ENCODE measurements around the gene ABLIM2.

The ABLIM2 gene

DNA sequence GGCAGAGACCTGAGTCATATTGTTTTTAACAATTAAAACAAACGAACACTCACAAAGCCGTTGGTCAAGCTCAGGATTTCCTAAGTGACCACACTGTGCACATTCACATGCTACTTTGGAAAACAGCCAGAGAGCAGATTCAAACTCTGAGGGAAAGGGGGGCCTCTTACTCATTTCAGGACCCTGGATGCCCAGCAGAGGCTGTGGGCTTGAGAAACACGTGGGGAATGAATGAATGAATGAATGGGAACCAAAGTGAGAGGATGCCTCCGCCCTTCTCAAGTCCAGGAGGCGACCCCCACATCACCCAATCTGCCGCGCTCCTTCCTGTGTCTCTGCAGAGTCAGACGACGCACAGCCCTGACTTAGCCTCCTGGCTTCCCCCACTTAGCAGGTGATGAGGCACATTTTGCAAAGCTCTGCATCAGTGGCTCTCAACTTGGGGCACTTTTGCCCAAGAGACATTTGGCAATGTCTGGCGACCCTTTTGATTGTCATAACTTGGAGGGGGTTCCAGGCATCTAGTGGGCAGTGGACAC, 76.0 kb downstream of the ABLIM2 start:
- no peak for DNase-seq

DNA sequence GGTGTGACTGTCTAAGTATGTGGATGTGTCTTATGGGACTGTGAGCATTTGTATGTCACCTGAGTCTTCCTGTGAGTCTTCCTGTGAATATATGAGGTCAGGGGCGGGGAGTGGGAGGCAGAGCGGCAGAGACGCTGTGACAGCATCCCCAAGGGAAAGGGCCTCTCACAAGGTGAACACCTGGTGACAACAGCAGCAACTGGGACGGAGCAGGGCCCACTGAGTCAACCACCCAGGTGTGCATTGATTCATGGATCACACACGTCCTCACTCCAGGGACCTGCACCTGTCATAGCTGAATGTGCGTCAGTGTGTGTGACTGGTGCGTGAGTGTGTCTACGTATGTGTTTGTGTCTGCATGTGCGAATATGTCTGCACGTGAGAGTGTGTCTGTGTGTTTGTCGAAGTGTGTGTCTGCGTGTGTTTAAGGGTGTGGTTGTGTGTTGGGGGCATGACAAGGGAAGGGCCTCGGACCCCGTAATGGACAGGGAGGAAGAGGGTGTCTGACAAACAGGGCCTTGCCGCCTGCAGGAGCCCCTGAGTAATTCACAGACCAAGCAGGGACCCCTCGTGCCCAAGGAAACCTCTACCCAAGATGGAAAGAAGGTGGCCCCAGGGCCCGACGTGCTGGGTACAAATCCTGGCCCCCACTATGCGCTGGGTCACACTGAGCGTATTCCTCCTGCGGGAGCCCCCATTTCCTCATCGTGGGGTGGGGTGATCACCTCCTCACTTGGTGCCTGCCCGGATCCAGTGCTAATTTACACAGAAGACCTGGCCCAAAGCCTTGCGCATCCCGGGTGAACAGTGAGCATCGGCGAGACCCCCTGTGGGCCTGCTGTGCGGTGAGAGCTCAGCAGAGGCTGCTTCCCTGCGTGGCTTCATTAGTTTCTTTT, 76.7 kb downstream of the ABLIM2 start:
- DNase-seq, result no peak

DNA sequence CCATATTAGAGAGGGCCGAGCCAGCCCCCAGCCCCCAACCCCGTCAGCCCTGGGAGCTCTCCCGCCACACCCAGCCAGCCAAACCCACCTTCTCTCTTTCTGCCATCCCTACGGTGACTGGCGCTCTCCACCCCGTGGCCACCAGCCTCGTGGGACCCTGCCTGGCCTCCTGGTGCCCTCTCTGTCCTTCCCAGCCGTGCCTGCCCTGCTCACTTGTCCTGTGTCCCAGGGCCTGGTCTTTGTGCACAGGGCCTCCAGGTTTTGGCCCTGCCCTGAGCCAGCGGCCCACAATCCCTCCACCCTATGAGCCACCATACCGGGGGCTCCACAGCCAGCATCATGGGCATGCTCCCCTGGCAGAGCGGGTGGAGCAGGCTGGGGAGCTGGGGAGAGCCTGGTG, 77.4 kb downstream of the ABLIM2 start:
- DNase-seq, result no peak

DNA sequence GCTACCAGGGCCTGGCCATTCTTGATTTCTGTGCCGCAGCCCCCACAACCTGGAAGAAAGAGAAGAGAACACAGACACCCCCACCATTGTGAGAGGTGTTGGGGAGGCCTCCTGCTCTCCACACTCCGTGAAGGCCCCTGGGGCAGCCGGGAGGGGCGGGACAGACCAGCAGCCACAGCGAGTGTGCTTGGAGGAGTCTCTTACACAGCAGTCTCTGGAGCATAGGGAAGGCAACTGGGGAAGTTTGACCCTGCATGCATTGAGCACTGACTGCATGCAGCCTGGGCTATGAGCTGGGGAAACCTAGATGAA, 77.9 kb downstream of the ABLIM2 start:
- DNase-seq, result no peak

DNA sequence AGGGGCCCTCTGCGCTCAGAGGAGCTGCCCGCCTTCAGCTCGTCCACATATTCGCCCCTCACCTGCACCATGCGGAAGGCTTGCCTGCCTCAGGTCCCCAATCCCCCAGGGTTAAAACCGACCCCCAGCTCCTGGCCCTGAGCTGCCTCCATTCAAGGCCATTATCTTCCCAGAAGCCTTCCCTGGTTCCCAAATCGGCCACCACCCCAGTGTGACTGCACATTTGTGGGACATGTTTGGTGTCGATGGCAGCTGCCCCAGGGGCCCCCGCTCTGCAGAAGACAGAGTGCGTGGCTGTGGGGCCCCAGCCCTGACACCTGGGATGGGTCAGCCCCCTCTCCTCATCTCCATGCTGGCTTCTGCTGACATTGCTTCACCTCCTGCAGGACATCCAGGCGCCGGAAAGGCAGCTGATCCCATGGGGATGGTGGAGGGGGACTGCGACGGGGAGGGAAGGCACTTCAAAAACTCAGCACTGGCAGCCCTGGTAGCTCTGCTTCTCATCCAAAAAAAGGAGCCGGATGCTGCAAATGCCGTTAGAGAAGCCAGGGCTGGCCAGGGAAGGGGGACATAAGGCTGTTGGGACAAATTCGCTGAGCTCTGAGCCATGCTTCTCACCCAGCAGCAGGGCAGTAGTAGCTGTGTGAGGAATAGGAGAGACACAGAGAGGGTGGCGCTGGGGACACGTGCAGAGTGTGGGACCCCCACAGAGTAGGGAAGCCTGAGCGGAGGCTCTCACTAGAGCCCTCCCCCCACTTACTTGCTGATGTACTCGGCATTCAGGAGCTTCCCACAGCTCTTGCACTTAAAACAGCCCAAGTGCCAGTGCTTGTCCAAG, 78.5 kb downstream of the ABLIM2 start:
- DNase-seq, result no peak

DNA sequence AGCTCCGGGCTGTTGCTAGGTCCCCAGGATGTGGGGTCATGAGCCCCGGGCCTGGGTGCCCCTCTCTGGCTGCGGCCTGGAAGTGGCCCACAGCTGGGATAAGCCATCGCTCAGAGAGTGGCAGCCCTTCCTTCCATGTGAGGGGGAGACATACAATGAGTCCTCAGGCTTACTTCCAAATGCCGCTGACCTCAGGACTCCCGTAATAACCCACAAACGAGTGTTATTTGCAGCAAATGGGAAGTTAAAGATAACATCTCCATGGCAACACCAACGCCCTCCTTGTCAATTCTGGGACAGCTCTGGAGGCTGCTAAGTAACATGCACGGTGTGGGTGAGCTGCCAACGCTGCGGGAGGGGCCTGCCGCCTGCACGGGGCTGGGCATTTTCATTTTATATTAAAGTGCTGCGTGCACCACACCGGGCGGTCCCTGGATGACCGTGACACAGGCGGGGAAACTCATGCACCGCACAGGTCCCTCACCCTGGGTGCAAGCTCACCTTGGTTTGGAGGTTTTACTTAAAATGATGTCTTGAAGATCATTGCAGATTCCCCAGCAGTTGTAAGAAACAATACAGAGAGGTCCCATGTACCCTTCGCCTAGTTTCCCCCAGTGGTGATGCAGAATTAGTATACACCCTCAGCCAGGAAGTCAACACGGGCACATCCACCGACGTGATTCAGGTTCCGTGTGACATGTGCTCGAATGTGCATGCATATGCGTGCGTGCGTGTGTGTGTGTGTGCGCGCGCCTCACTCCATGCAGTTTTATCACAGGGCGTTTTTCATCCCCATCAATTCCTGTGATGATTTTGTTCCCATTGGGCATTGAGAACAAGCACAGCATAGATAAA, 79.4 kb downstream of the ABLIM2 start:
- DNase-seq, result no peak

DNA sequence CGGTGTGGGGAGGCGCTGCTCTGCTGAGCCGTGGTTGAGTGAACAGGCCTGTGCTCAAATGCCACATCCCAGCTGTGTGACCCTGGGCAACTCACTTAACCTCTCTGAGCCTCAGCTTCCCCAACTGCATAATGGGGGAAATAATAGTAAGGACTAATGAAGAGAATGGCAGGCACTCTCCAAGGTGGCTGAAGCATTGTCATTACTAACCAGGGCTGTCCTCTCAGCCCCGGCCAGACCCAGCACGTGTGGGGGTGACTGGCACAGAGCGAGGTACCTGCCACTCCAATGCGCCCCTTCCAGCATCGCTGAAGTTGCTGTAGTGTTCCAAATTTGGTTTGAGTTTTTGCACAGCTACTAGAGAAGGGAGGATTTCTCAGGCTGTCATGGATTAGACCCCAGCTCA, 80.0 kb downstream of the ABLIM2 start:
- no peak for DNase-seq

DNA sequence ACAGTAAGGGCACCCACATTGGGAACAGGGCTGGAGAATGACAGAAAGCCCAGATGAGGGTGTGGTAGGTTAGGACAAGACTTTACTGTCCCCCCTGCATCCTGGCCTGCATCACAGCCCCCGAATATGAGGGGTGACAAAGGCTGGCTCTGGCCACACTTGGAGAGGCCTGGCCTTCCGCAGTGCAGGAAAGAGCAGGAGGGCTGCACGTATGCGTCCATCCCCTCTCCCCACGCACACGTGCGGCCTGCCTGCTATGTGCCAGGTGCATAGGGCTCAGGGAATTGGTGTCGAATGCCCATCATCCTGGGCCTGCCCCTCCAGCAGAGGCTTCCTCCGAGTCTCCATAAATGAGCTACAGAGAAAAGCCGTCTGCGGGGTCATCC, 80.5 kb downstream of the ABLIM2 start:
- no peak for DNase-seq

DNA sequence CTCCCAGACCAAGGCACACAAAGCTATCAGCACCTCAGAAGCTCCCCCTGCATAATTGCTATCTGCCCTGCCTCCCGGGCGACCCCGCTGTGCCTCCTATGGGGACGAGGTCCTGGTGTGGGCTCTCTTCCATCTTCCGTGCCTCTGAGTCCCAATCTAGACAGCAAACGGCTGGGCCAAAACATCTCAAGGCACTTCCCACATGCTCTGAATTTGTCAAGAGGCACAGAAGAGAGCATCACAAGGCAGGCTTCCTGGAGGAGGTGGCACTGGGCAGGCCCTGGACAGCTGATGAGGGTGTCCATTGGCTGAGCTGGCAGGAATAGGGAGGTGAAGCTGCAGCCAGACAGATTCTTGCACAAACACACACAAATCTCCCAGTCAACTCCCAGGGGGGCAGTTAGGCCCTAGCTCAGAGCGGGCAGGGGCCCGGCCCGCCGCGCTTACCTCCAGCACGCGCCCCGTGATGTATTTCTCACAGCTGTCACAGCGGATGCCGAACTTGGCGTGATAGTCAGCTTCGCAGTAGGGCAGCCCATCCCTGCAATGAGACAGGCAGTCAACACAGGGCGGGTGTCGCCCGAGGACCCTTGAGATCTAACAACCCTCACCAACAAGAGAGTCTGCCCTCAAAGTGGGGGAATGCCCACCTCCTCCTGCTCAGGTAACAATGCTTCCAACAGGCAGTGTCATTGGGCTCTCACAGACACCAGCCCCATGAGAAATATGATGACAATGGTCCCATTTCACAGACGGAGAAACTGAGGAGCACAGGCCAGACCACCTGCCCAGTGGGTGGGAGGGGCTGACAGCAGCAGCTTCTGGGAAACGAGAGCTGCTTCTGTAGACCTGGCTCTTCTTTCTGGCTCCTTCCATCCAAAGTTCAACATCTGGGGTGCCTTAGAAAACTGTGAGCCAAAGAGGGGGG, 81.2 kb downstream of the ABLIM2 start:
- no peak for DNase-seq

DNA sequence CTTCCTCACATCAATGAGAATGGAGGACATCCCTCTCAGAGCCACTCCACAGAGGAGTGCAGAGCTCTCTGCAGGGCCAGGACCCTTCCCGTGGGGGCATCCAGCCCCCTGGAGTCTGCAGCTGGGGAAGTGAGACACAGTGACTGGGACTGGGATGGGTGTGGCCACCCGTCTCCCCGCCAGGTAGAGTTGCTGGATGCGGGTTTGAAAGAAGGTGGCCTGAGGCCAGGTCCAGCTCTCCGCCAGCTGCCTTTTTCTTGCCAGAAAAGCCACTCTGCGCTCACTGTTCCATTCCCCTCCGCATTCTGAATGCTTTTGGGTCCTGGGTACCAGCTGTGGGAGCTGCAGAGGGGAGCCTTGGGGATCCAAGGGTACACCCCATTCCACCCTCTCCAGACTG, 82.6 kb downstream of the ABLIM2 start:
- no peak for DNase-seq

DNA sequence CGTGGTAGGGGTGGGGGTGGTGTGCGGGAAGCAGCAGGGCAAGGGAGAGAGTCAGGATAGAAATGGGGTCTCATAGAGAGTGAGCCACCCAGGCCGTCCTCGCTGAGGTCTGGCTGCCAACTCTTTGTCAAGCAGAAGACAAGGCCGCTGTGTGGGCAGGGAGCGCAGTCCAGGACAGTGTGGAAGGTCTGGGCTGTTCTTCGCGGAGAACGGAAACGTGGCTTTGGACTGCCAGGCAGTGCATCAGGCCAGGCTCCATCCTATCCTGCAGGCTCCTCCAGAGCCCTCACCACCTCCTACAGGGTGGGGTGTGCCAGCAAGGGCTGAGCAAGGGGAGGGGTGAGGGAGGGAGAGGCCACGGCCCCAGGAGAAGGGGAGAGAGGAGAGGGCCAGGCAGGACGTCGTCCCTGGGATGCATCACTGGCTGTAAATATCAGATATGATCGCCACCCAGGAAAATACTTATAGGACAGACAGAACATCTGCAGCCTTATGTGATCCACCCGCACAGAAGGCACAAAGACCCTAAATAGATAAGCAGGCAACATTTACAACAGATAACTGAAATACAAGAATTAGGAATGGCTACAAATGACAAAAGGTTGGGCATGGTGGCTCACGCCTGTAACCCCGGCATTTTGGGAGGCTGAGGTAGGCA, 85.3 kb downstream of the ABLIM2 start:
- no peak for DNase-seq

DNA sequence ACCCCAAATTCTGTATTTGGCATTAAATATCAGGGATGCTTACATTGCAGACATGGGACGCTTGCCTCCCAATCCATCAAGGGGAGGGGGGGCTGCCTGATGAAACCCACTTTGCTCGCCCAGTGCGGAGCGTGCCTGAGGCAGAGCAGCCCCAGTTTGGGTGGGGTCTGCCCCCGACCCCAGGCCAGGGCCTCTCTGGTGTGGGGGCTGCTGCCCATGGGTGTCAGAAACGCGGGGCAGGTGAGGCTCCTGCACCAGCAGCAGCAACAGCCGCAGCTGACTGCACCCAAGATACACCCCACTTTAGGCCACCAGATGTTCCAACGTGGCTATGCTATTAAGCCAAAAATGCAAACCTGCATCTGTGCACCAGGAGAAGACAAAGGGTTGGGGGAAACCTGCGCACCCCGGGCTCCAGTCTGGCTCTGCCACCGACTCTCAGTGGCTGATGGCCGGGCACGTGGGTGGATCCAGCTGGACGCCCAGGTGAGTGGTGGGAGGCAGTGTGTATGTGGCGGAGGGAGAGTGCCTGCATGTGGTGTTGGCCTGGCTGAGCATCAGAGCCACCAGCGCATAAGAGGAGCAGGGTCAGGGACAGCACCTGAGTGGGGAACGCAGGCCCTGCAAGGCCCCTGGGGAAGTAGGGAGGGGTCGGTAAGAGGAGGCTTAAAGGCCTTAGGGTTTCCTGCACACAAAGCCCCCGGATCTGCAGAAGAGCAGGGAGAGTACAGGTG, 86.2 kb downstream of the ABLIM2 start:
- no peak for DNase-seq

DNA sequence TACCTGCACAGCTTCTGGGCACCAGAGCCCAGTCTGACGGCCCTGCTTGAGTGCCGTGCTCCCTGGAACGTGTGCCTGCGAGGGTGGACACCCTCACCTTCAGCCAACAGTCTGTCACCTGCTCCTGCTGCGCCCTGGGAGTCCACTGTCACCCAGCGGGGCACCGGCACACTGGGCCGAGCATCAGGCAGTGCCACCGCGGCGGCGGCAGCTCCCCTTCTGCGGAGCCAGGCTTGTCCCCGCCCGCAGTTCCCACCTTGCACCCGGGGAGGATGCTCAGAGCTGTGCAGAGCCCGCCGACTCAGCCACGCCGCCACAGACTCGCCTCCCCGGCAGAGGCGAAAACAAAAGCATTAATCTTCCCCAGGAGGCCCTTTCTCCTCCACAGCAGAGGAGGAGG, 86.8 kb downstream of the ABLIM2 start:
- DNase-seq, result no peak

DNA sequence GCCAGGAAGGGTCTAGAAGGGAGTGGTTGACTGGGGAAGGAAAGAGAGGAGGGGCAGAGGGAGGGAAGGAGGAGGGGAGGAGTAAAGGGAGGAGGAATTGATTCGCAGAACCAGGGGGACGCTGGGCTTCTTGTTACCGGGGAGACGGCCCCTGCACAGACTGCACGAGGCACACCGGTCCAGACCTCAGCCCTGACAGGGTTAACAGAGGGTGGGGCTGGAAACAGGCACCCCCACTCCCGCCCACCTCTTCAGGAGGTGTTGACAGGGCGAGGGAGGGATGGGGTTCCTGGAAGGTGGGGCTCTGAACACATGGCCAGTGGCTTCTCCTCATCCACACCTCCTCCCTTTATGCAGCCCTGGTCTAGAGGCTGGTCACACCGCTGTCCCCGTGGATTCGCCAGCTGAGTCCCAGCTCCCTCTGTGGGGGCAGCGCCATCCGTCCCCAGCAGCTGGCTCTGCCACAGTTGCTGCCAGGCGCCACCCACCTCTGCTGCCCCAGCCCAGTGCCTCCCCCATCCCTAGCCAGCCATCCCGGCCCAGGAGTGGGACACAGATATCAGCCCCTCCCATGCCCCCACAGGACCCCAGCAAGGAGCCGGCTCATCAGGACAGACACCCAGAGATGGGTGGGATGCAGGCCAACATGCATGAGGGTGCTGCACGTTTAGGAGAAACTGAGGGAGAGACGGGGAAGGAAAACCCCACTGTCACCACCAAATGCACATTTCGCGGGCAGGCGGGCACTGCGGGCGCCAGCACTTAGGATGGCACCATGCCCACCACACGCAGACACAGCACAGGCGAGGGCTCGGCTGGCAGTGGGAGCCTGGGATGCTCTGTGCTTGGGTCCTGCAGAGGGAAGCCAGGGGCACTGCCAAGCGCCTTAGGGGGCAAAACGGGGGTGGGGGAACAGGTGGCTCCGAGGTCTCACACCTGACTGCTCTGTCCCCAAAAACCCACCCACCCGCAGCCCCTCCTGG, 87.6 kb downstream of the ABLIM2 start:
- DNase-seq, result no peak

DNA sequence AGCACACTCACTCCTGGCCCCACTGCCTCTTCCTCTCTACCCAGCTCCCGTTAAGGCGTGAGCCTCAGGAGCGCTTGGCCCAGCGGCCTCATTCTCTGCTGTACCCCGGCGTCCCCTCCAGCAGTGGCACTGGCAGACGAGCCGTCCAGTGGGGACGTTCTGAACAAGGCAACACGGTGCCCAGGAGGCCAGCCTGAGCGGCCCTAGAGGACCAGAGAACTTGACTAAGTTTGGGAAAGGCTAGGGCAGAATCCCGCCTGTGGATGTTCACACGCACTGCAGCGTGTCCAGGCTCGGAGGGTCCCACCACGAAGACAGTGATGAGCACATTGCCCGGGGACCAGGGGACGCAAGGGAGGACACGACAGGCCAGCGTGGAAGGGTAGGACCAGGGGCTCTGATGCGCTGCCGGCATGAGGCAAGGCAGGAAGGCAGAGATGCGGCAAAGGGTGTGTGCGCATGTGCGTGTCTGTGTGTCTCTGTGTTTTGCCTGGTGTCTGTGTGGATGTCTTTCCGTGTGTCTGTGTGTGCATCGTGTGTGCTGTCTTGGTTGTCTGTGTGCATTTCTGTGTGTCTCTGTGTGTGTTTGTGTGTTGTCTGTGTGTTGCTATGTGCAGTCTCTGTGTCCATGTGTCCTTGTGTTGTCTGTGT, 89.4 kb downstream of the ABLIM2 start:
- no peak for DNase-seq

DNA sequence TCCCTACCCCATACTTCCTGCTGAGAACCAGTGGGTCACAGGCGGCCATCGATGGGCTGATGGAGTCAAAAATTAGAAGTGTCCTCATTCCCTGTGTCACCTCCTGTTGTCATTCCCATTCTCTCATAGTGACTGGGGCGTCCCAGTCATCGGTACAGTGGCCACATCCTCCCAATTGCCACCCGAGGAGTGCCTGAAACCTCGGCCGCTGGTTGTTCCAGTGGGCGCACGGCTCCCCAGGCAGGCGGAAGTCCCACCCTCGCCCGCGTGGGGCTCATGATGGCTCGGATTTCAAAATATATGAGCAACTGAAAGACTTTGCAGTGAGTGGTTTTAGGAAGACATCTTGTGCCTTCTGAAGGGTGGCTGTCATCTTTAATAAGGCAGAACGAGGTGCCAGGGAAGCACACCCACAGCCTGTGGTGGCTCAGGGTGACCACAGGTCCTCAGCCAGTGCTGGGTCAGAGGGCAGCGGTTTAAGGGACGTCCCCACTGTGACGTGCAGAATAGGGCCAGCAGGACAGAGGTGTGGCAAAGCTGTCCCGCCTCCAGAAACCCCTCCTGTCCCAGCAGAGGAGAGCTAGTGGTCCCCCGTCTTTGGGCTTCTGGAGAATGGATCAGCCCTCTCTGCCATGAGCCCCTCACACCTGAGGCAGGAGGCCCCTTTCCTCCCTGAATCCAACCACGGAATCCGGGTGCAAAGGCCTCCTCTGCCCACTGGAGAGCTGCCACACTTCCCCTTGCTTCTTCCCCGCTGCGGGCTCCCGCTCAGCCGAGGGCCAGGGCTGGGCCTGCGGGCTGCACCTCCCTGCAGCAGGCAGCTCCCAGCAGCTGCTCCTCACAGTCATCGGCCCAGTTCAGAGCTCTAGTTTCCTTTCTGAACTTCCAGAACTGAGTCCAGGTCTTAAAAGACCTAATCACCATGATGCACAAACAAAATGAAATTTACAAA, 90.4 kb downstream of the ABLIM2 start:
- no peak for DNase-seq

DNA sequence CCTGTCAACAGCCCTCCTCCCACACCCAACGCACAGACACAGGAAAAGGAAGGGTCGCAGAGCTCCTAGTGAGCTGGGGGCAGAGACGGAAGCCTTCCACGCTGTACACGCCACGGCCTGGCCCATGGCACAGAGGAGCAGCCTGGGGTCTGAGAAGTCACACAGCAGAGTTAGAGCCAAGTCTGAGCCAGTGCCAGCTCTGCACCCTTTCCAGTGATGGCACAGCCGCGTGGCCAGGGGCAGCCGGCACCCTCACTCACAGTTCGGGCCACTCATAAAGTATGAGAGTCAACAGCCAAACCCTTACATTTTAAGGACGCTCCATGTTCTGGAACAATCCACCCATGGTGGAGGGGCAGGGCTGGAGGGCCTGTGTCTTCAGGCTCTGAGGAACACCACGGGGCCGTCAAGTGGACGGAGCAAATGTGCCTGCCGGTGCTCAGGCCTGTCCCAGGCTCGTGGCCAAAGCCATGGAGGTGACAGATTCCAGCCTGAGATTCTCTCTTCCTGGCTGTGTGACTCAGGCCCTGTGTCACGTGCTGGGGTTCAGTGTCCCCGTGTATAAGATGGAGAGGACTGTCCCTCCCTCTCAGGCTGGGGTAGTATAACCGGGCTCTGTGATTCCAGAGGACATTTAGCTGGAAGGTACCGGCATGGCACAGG, 91.2 kb downstream of the ABLIM2 start:
- DNase-seq, result no peak

All from CD4-positive, alpha-beta T cell treated with Interleukin-21 for 1 hour (primary cell).